Measurements from ENCODE around the gene CTPS1.

The CTPS1 gene

GRCh38 chr1:41024953-41025352 lies 45.5 kb downstream of the CTPS1 start:
- DNase-seq (ENCODE audit: low spot score): no peak

GRCh38 chr1:41025979-41026819 lies 46.7 kb downstream of the CTPS1 start:
- no peak for DNase-seq (ENCODE audit: low spot score)

- DNase-seq (ENCODE audit: low spot score): no peak
Measured at GRCh38 chr1:41028034-41028642, 48.6 kb downstream of the CTPS1 start.

GRCh38 chr1:41030872-41031616 lies 51.5 kb downstream of the CTPS1 start:
- no peak for DNase-seq (ENCODE audit: low spot score)

- DNase-seq (ENCODE audit: low spot score): no peak
Measured at GRCh38 chr1:41032147-41032546, 52.7 kb downstream of the CTPS1 start.

GRCh38 chr1:41033272-41033671 lies 53.8 kb downstream of the CTPS1 start:
- no peak for DNase-seq (ENCODE audit: low spot score)

GRCh38 chr1:41037116-41037903 lies 57.8 kb downstream of the CTPS1 start:
- no peak for DNase-seq (ENCODE audit: low spot score)

- no peak for DNase-seq (ENCODE audit: low spot score)
Measured at GRCh38 chr1:41038110-41038509, 58.6 kb downstream of the CTPS1 start.

- no peak for DNase-seq (ENCODE audit: low spot score)
Measured at GRCh38 chr1:41041614-41042270, 62.2 kb downstream of the CTPS1 start.

- DNase-seq (ENCODE audit: low spot score): no peak
Measured at GRCh38 chr1:41044187-41044586, 64.7 kb downstream of the CTPS1 start.

- DNase-seq (ENCODE audit: low spot score): no peak
Measured at GRCh38 chr1:41045740-41046139, 66.2 kb downstream of the CTPS1 start.

GRCh38 chr1:41046347-41046775 lies 66.9 kb downstream of the CTPS1 start:
- no peak for DNase-seq (ENCODE audit: low spot score)

GRCh38 chr1:41048540-41048939 lies 69.0 kb downstream of the CTPS1 start:
- no peak for DNase-seq (ENCODE audit: low spot score)

- no peak for DNase-seq (ENCODE audit: low spot score)
Measured at GRCh38 chr1:41051022-41051421, 71.5 kb downstream of the CTPS1 start.

- DNase-seq (ENCODE audit: low spot score): no peak
Measured at GRCh38 chr1:41053316-41053715, 73.8 kb downstream of the CTPS1 start.

- DNase-seq (ENCODE audit: low spot score): no peak
Measured at GRCh38 chr1:41056907-41057306, 77.4 kb downstream of the CTPS1 start.

Measured in hematopoietic multipotent progenitor cell treated with erythropoietin and hydrocortisone succinate and interleukin-3 and kit ligand, for 17 days (in vitro differentiated cells).